Mesodermal cell (in vitro differentiated cells): Measurements from ENCODE around the gene CBX6.
A peak's percentile ranks its signal among the peaks of the same experiment; 100 is the strongest.

Source experiments
- H3K27ac ChIP-seq: 2 replicates; pipeline ENCODE4 v1.7.0; 2013; ENCODE audit warnings: mild to moderate bottlenecking, low read depth, low read length, moderate library complexity; ENCODE audit not compliant: severe bottlenecking
- H3K36me3 ChIP-seq: 2 replicates; pipeline ENCODE4 v1.7.1; 2013; ENCODE audit warnings: mild to moderate bottlenecking, low read length, moderate library complexity; ENCODE audit not compliant: control insufficient read depth, insufficient read depth
- H3K4me1 ChIP-seq: one replicate; pipeline ENCODE4 v1.7.1; 2013; ENCODE audit warnings: mild to moderate bottlenecking, low read length; ENCODE audit not compliant: insufficient read depth, control insufficient read depth, poor library complexity, severe bottlenecking
- H3K4me3 ChIP-seq: 2 replicates; pipeline ENCODE4 v1.7.0; 2013; ENCODE audit warnings: low read length, control low read depth, mild to moderate bottlenecking; ENCODE audit not compliant: insufficient read depth, poor library complexity, severe bottlenecking; ENCODE audit errors: extremely low read depth
- H3K9me3 ChIP-seq: 2 replicates; pipeline ENCODE4 v1.7.1; 2013; ENCODE audit warnings: mild to moderate bottlenecking, low read length, moderate library complexity; ENCODE audit not compliant: control insufficient read depth
- WGBS, 2 experiments: methylation state at CpG; one replicate each; pipeline ENCODE4 v1.1.5; 2013; ENCODE audit warnings: missing lambda C conversion rate in 2 of 2; ENCODE audit not compliant: insufficient coverage in 2 of 2; 5-methylcytosine and 5-hydroxymethylcytosine counted together

Gene CBX6

DNA sequence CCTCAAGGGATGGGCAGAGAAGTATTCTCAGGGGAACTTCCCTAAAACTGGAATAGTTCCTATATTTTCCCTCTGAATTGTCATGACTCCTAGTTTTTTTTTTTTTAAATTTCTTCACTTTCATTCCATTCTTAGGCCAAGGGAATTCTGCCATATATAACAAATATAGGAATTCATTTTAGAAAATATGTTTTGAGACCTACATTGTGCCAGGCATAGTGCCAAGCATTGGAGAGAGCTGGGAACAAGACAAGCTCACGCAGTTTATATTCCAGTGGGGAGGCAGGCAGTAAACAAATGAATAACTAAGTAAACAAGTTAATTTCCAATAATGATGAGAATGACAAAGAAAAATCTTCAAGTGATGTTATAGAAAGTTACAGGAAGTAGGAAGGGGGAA lies 25.6 kb downstream of the CBX6 start:
- Histone ChIP-seq H3K27ac (no peak overlapping the region), H3K4me3 (no peak overlapping the region), H3K4me1 (peaks cover 8% of the 10 kb centered on the region), H3K36me3 (no peaks in the 10 kb centered on the region), H3K9me3 (no peaks in the 10 kb centered on the region)
- 100% methylated on average over 1 of the region's 1 CpG; no CpG with 5 or more reads in 1 of the 2 experiments for WGBS, 2 experiments

DNA sequence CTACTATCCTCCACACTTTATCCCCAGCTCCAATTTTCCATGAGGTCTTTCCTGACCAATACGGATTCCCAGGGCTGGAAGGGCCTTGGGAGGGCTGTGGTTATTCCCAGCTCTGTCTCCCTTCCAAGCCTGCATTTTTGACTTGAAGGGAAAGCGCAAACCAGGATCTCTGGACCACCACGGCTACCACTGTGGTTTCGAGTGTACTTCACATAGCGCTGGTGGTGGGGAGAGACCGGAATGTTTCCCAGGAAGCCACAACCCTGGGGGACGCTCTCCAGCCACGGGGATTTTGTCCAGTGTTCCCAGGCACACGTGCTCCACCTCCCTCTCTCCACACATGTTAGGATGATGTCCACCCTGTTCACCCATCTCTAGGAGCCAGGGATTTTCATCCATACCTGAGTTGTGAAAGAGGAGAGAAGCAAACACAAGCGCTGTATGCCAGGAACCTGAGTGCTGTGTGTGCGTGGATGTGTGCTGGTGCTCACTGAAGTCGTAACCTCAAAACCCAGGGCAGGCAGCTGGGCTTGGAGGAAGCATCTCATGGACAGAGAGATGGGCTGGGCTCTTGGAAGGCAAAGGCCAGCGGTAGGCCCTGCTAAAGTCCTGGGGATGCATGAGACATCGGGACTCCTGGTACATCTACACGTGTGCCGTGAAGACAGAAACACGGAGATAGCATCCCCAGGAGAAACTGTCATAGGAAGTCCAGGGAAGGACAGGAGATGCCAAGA lies 26.8 kb downstream of the CBX6 start:
- 86 to 93% methylated on average over 14 to 15 of the region's 17 CpGs for WGBS, 2 experiments
- Histone ChIP-seq H3K36me3 (no peaks in the 10 kb centered on the region), H3K4me3 (no peak overlapping the region), H3K9me3 (no peaks in the 10 kb centered on the region), H3K4me1 (peaks cover 8% of the 10 kb centered on the region), H3K27ac (no peak overlapping the region)

DNA sequence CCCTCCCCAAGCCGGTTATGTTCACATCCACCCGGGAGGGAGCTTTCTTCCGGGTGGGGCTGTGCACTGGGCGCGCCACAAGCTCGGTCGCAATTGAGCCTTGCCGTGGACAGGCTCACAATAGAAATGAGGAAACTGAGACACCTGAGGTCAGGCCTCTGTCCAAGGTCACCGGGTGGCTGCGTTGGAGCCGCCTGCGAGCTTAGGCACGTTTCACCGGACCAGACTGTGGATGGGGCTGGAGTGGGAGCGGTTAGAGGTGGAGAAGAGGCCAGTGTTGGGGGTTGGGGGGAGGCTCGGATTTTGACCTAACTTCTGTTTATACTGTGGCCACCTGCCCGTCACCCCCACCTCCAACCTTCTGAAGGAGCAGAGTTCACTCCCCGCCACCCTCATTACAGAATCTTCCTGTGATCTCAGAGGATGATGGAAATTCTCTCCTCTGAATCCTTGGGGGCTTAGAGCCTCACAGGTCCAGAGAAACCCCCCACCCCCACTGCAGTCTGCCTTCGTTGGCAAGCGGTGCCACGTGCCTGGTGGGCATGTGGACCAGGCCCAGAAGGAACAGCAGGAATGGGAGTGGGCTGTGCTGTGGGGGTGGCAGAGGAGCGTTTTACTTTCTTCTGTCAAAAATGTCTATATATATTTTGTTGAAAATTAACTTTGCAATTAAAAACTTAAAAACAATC lies 27.6 kb downstream of the CBX6 start:
- H3K27ac ChIP-seq: no peak overlapping the region
- H3K4me1 ChIP-seq: peaks cover 8% of the 10 kb centered on the region

DNA sequence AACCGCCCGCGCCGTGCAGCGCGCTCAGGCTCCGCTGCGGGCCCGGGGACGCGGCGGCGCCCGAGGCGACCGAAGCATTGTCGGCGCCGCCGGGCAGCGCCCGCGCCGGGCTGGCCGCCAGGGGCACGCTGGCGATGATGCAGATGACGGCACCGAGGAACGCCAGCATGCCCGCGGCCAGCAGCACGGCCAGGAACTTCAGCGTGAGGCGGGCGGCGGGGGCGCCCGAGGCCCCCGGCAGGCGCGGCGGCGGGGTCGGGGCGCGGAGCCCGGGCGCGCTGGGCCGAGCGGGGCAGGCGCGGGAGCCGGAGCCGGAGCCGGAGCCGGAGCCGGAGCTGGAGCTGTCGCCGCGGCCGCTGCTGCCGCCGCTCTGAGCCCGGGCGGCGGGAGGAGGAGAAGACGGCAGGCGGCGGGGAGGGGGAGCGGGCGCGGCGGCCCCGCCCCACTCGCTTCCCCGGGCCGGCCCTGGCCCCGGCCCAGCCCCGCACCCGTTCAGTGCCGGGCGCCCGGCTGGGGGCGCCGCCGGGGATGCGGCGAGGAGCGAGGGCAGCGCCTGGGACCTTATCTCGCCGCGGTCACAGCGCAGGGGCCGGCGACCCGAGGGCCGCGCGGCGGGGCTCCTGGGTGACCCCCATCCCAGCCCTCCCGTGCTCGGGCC lies 28.2 kb downstream of the CBX6 start, which contains the start of gene NPTXR:
NPTXR (minus strand) TSS at position 372 of the 658 bp plus-strand sequence.
- H3K27ac ChIP-seq: no peak within 1 kb of the TSS
- H3K4me1 ChIP-seq: peaks cover 8% of the 10 kb centered on the region
- peak within 1 kb of the TSS; percentile 36 for H3K4me3 ChIP-seq
- H3K9me3 ChIP-seq: no peaks in the 10 kb centered on the region
- 1% methylated on average over 72 to 77 of the region's 105 CpGs for WGBS, 2 experiments
- H3K36me3 ChIP-seq: no peaks in the 10 kb centered on the region

More for the DNA sequence above, 27.6 kb downstream of the CBX6 start:
- Histone ChIP-seq H3K4me3 (peak overlapping the region; percentile 21), H3K9me3 (no peaks in the 10 kb centered on the region), H3K36me3 (no peaks in the 10 kb centered on the region)
- 18 to 25% methylated on average over 10 to 17 of the region's 22 CpGs for WGBS, 2 experiments

DNA sequence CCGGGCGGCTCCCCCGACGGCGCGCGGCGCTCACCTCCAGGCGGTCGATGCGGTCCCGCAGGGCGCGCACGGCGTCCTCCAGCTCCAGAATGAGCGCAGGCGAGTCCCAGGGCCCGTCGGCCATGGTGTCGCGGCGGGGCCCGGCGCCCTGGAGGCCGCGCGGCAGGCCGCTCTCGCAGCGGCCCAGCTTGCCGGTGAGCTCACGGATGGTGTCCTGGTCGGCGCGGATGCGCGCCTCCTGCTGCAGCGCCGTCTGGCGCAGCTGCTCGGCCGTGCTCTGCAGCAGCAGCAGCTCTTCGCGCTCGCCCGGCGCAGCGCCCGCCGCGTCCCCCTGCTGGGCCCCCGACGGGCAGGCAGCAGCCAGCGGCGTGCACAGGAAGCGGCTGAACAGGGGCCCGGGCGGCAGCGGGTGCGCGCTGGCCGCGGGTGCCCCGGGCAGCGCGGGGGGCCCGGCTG lies 28.8 kb downstream of the CBX6 start:
- no peaks in the 10 kb centered on the region for H3K9me3 ChIP-seq
- no peaks in the 10 kb centered on the region for H3K36me3 ChIP-seq
- H3K4me1 ChIP-seq: peaks cover 8% of the 10 kb centered on the region
- peak overlapping the region; percentile 36 for H3K4me3 ChIP-seq
- no peak overlapping the region for H3K27ac ChIP-seq
- WGBS, 2 experiments: 0 to 2% methylated on average over 62 to 64 of the region's 68 CpGs

DNA sequence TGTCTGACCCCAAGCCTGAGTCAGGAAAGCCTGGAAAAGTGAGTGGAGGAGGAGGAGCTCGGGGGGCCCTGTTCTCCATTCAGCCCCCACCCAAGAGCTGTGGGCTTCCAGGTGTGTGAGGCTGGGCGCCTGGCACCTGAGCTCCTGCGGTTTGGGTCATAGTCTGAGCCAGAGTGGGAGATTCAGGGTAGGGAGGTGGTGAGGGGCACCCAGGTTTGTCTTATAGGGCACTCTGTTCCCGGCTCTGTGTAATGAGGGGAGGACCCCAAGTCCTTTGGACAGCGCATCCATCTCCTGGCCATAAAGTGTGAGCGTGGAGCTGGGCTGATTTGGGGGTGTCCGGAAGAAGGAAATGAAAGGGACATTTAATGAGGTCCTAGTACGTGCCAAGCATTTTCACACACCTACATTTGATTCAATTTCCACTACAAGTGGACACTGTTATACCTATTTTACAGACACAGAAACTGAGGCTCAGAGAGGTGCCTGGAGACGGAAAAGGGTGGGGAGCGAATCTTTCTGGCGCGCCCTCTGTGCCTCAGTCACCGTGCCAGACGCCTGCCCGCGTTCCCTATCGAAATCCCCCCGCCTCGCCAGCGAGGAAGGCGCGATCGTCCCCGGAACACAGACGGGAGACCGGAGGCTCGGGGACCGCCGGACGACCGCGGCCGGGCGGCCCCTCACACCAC lies 29.4 kb downstream of the CBX6 start:
- Histone ChIP-seq H3K4me3 (peak overlapping the region; percentile 36), H3K27ac (no peak overlapping the region), H3K36me3 (no peaks in the 10 kb centered on the region), H3K9me3 (no peaks in the 10 kb centered on the region), H3K4me1 (peaks cover 8% of the 10 kb centered on the region)
- WGBS, 2 experiments: 22 to 23% methylated on average over 28 to 30 of the region's 34 CpGs

DNA sequence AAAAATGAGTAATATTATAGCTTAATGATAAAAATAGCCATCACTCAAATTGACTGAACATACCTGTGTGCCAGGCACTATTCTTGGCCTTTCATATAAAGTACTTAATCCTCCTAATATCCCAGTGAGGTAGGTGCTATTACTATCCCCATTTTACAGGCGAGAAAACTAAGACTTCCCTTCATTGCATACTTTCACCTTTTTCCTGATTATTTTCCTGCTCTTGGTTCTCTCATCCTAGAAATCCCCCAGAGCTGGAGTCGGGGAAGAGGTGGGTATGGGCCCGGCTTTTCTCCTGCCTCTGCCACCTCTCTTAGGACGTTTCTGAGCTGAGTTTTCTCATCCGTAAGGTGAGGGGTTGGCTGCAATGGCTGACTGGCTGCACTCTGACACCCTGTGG lies 30.4 kb downstream of the CBX6 start:
- Histone ChIP-seq H3K9me3 (no peaks in the 10 kb centered on the region), H3K4me1 (peaks cover 8% of the 10 kb centered on the region), H3K27ac (no peak overlapping the region), H3K4me3 (no peak overlapping the region), H3K36me3 (no peaks in the 10 kb centered on the region)
- WGBS, 2 experiments: 74 to 100% methylated on average over 2 to 4 of the region's 5 CpGs

DNA sequence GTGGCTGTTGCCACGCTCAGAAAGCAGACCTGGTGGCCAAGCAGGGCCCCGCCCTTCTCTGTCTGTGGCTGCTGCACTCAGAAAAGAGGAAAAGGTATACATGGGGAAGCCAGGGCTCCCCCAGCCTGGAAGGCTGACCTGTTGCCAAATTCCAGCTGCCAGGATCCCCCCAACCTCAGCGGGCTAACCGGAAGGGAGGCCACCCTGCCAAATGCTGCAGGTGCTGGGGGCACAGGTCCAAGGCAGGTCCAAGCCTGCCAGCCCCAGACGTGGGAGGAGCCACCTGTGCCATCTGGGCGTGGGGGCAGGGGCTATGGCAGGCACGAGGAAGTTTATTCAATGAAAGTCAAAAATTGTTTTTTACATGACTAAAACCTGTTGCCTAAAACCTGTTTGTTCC lies 30.8 kb downstream of the CBX6 start:
- Histone ChIP-seq H3K4me1 (peaks cover 8% of the 10 kb centered on the region), H3K27ac (no peak overlapping the region), H3K36me3 (no peaks in the 10 kb centered on the region), H3K9me3 (no peaks in the 10 kb centered on the region), H3K4me3 (no peak overlapping the region)
- 78 to 91% methylated on average over 5 to 6 of the region's 7 CpGs for WGBS, 2 experiments

DNA sequence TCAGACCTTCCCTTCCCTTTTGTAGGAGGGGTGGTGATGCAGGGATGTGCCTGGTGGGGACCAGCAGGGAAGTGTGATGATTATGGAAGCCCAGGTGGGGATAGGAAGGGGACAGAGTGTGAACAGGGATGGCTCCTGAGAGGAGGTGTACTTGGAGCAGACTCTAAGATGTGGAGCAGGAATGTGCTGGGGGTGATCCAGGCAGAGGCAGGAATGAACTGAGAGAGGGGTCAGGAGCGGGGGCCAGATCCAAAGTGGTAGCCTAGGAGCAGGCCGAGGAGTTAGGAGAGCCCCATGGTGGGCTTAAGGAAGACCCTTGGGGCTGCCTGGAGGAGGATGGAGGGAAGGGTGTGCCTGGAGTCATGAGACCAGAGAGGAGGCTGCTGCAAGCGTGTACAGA lies 31.9 kb downstream of the CBX6 start:
- 82 to 83% methylated on average over 3 of the region's 3 CpGs for WGBS, 2 experiments
- Histone ChIP-seq H3K27ac (no peak overlapping the region), H3K4me1 (peaks cover 8% of the 10 kb centered on the region), H3K4me3 (no peak overlapping the region), H3K36me3 (no peaks in the 10 kb centered on the region), H3K9me3 (no peaks in the 10 kb centered on the region)

DNA sequence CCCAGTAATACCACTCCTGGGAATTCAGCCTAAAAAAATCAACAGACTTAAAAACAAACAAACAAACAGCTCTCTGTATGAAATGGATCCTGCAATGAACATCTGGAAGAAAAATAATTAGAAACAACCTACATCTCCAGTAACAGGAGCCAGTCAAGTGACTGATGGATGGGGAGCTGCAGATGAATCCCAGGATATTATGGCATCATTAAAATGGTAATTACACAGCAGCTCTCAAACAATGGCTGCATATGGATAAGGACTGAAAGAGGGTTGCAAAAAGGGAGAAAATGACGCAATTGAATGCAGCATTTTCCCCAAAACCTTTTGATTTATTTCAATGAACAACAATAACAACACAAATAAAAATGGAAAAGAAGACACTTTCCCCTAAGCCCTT lies 32.3 kb downstream of the CBX6 start:
- Histone ChIP-seq H3K4me1 (peaks cover 6% of the 10 kb centered on the region), H3K27ac (no peak overlapping the region), H3K36me3 (no peaks in the 10 kb centered on the region), H3K9me3 (no peaks in the 10 kb centered on the region), H3K4me3 (no peak overlapping the region)
- WGBS, 2 experiments: 80% methylated on average over 1 of the region's 1 CpG; no CpG with 5 or more reads in 1 of the 2 experiments
